GM12875 (cell line): ENCODE data around the gene CATSPERZ.

Source experiments
- H3K4me3 ChIP-seq: one replicate; pipeline ENCODE4 v1.5.1; 2011; ENCODE audit warnings: low read depth, low read length, control low read depth
- CTCF ChIP-seq: IDR thresholded peaks from 2 replicates; pipeline ENCODE4 v1.5.1; 2011; ENCODE audit warnings: low read depth, mild to moderate bottlenecking, control low read depth, inconsistent platforms, low read length, moderate library complexity, borderline replicate concordance; ENCODE audit not compliant: insufficient read depth

CATSPERZ gene

GRCh38 chr11:64269540-64270220 is 30.5 kb upstream of the CATSPERZ start:
- H3K4me3 ChIP-seq: peak overlapping the region; percentile 76
- 0 out of 2 replicates have a peak, but pooled peaks have one; percentile 1 for TF ChIP-seq CTCF

- H3K4me3 ChIP-seq: no peak overlapping the region
- TF ChIP-seq CTCF: no peak
Observed at GRCh38 chr11:64275031-64275800, 24.9 kb upstream of the CATSPERZ start.

- no peak overlapping the region for H3K4me3 ChIP-seq
- TF ChIP-seq CTCF: no peak
Observed at GRCh38 chr11:64275841-64276240, 24.3 kb upstream of the CATSPERZ start.

- no peak for TF ChIP-seq CTCF
- no peak overlapping the region for H3K4me3 ChIP-seq
Observed at GRCh38 chr11:64276653-64277431, 23.3 kb upstream of the CATSPERZ start.

- H3K4me3 ChIP-seq: no peak overlapping the region
- no peak for TF ChIP-seq CTCF
Observed at GRCh38 chr11:64278576-64279190, 21.5 kb upstream of the CATSPERZ start.

- no peak overlapping the region for H3K4me3 ChIP-seq
- TF ChIP-seq CTCF: no peak
Observed at GRCh38 chr11:64281957-64282770, 18.0 kb upstream of the CATSPERZ start.
